Naive thymus-derived CD4-positive, alpha-beta T cell (primary cell): ENCODE data around the gene TRMT2A. TPM values are rescaled to one million over a fixed set of nuclear protein-coding genes. Genes with fewer than 3 reads are reported as not detected.

ENCODE experiments used
- ATAC-seq: fragments of 150-1000 bp; cut with Tn5 transposase; 2 replicates; pipeline ENCODE4 v1.10.0; 2021; ENCODE audit warnings: mild to moderate bottlenecking, moderate library complexity
- CTCF ChIA-PET: fragments of 350-600 bp; sonication (Branson Sonifier 250); formaldehyde crosslinking; loops from one replicate; lab custom pipeline; 2021; ENCODE audit warnings: antibody characterized with exemption; lab: Charles Lee
- POLR2A ChIA-PET: fragments of 350-600 bp; sonication (Branson Sonifier 250); formaldehyde crosslinking; loops from one replicate; lab custom pipeline; 2021; ENCODE audit warnings: antibody characterized with exemption, inconsistent platforms; lab: Charles Lee
- DNase-seq, 9 donors: peaks; one replicate each; pipeline versions ENCODE4 v3.0.0 to v3.0.0-alpha.2; 2020 to 2022; ENCODE audit warnings: mixed read lengths in 1 of 9
- H3K27ac ChIP-seq: one replicate; pipeline ENCODE4 v1.7.0; 2013; ENCODE audit warnings: mild to moderate bottlenecking, low read depth, low read length, moderate library complexity
- H3K27me3 ChIP-seq, 2 donors: one replicate each; pipeline ENCODE4 v1.7.0; 2013; ENCODE audit warnings: low read length in 2 of 2, mild to moderate bottlenecking in 2 of 2, moderate library complexity in 2 of 2; ENCODE audit not compliant: control insufficient read depth in 2 of 2, insufficient read depth in 2 of 2
- H3K36me3 ChIP-seq, 3 experiments: 1 replicate in 2 of 3; 2 replicates in 1 of 3; pipeline ENCODE4 v1.7.0; 2013; ENCODE audit warnings: low read length in 3 of 3, mild to moderate bottlenecking in 3 of 3, moderate library complexity in 1 of 3; ENCODE audit not compliant: insufficient read depth in 3 of 3, control insufficient read depth in 2 of 3
- H3K4me1 ChIP-seq, 2 donors: one replicate each; pipeline ENCODE4 v1.7.0; 2013; ENCODE audit warnings: low read length in 2 of 2, mild to moderate bottlenecking in 2 of 2, moderate library complexity in 1 of 2; ENCODE audit not compliant: control insufficient read depth in 2 of 2, insufficient read depth in 2 of 2
- H3K4me3 ChIP-seq: 2 replicates; pipeline ENCODE4 v1.7.0; 2013; ENCODE audit warnings: mild to moderate bottlenecking, low read length
- H3K9me3 ChIP-seq, 3 experiments: 1 replicate in 2 of 3; 2 replicates in 1 of 3; pipeline ENCODE4 v1.7.0; 2013; ENCODE audit warnings: low read length in 3 of 3; ENCODE audit not compliant: control insufficient read depth in 2 of 3
- H3K27ac Mint-ChIP-seq, 9 donors: one replicate each; pipeline ENCODE4 v1.8.0; 2020 to 2022; ENCODE audit warnings: mixed read lengths in 9 of 9, mild to moderate bottlenecking in 8 of 9, moderate library complexity in 5 of 9, inconsistent platforms in 2 of 9
- H3K27me3 Mint-ChIP-seq, 5 donors: one replicate each; pipeline ENCODE4 v1.8.0; 2021 to 2022; ENCODE audit warnings: mixed read lengths in 5 of 5, mild to moderate bottlenecking in 1 of 5
- H3K36me3 Mint-ChIP-seq, 5 donors: one replicate each; pipeline ENCODE4 v1.8.0; 2020 to 2022; ENCODE audit warnings: mixed read lengths in 5 of 5, mild to moderate bottlenecking in 3 of 5, inconsistent platforms in 1 of 5
- H3K4me1 Mint-ChIP-seq, 7 donors: one replicate each; pipeline ENCODE4 v1.8.0; 2020 to 2022; ENCODE audit warnings: mixed read lengths in 7 of 7, mild to moderate bottlenecking in 3 of 7, inconsistent platforms in 1 of 7
- H3K4me3 Mint-ChIP-seq, 10 donors: one replicate each; pipeline ENCODE4 v1.8.0; 2020 to 2022; ENCODE audit warnings: mild to moderate bottlenecking in 10 of 10, mixed read lengths in 10 of 10, moderate library complexity in 6 of 10, inconsistent platforms in 2 of 10
- H3K9me3 Mint-ChIP-seq, 11 donors: one replicate each; pipeline ENCODE4 v1.8.0; 2020 to 2022; ENCODE audit warnings: mixed read lengths in 11 of 11, mild to moderate bottlenecking in 4 of 11, inconsistent platforms in 1 of 11, moderate library complexity in 1 of 11
- intact Hi-C, 2 donors: fragments of 100-400 bp; cut with micrococcal nuclease; formaldehyde crosslinking; loops; one replicate each; pipeline ENCODE4 v1.15.1; 2023
- microRNA-seq: library from miRNA; unstranded; fragments of <30 nt; microRNA quantifications from one replicate; pipeline ENCODE4 v1.2.0, GENCODE V29; 2022; ENCODE audit warnings: borderline microRNAs expressed
- polyA plus RNA-seq, 2 donors: library from polyadenylated mRNA; unstranded; fragments of 300-500 nt; fragmentation: Illumina TruSeq; gene quantifications; one replicate each; pipeline ENCODE4 v1.2.3, GENCODE V29; 2021
- total RNA-seq, 6 experiments: library from RNA in 5 of 6; stranded (reverse) in 5 of 6; gene quantifications; 1 replicate in 5 of 6; 2 replicates in 1 of 6; pipeline ENCODE4 v1.2.3 and lab custom pipeline; 2021 to 2026

The TRMT2A gene
- total and polyA plus RNA-seq, 7 experiments from 2014 or later = 30.0 to 134 (median 94.7) TPM

- DNase-seq (no peak), ATAC-seq (no peak)
- H3K4me3 Mint-ChIP-seq = no peak overlapping the region
- intact Hi-C loops = no loop called here
- peaks cover 0 to 7% (median under 1%) of the 10 kb centered on the region in 7 donors for H3K4me1 Mint-ChIP-seq
- H3K9me3 Mint-ChIP-seq = no peaks in the 10 kb centered on the region
- Histone ChIP-seq H3K4me3 (no peak overlapping the region), H3K36me3 (peaks cover 0 to 49% (median 4%) of the 10 kb centered on the region in 3 experiments), H3K27me3 (no peaks in the 10 kb centered on the region), H3K4me1 (no peaks in the 10 kb centered on the region), H3K9me3 (no peaks in the 10 kb centered on the region), H3K27ac (no peak overlapping the region)
- CTCF ChIA-PET = interaction anchor here (0.6 kb wide), 1 partner anchor 907 kb away, joined by 3 read pairs; no protein-coding TSS in a partner anchor
- POLR2A ChIA-PET = no interaction called here
- H3K27ac Mint-ChIP-seq = no peak overlapping the region
- H3K27me3 Mint-ChIP-seq = no peaks in the 10 kb centered on the region
- H3K36me3 Mint-ChIP-seq = peaks cover 0 to 8% (median 2%) of the 10 kb centered on the region in 5 donors
Measured at GRCh38 chr22:20064140-20064480, 52.9 kb downstream of the TRMT2A start.

DNA sequence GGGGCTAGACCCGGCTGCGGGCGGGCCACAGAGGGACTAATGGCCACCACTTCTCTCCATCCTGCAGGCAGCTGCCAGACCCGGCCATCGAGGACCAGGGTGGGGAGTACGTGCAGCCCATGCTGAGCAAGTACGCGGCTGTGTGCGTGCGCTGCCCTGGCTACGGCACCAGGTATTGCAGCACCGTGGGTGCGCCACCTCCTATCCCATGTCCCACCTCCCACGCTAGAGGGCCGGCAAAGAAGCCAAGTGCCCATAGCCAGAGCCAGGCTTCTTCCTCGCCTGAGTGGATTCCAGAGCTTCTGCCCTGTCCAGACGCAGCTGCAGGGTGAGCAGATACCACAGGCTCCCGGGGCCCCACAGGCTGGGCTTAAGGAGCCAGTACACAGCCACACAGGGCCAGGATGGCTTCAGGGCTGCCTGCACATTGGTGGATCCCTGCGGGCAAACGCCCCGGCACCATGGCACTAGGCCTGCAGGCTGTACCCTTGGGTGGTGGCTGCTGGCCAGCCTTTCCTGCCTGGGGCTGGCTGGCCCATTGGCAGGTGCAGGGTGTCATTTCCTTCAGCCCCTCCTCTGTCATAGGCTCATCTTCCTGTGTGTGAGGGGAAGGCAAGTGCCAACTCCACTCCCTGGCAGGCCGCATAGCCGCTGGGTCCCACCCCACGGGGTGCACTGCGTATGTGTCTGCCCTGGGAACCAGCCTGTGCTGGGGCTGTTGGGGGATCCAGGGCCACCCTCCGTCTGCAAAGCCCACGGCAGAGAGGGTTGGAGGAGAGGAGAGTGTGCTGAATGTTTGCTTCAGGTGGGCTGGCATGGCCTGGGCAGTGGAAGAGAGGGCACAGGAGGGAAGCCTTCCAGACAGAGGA lies 53.5 kb downstream of the TRMT2A start:
- H3K27me3 Mint-ChIP-seq = no peaks in the 10 kb centered on the region
- no peaks in the 10 kb centered on the region for H3K9me3 Mint-ChIP-seq
- peak; percentile 16 for ATAC-seq
- H3K36me3 Mint-ChIP-seq = peaks cover 0 to 12% (median 7%) of the 10 kb centered on the region in 5 donors
- Histone ChIP-seq H3K4me1 (no peaks in the 10 kb centered on the region), H3K4me3 (no peak overlapping the region), H3K27ac (no peak overlapping the region), H3K9me3 (no peaks in the 10 kb centered on the region), H3K36me3 (peaks cover 0 to 55% (median 4%) of the 10 kb centered on the region in 3 experiments), H3K27me3 (no peaks in the 10 kb centered on the region)
- DNase-seq = no peak
- no peak overlapping the region for H3K4me3 Mint-ChIP-seq
- CTCF ChIA-PET = interaction anchor here (0.6 kb wide), 1 partner anchor 908 kb away, joined by 3 read pairs; no protein-coding TSS in a partner anchor
- POLR2A ChIA-PET = no interaction called here
- peaks cover 0 to 11% (median 0%) of the 10 kb centered on the region in 7 donors for H3K4me1 Mint-ChIP-seq
- H3K27ac Mint-ChIP-seq = peak overlapping the region in 1 of 9 donors; percentile 52
- intact Hi-C loops = no loop called here

GRCh38 chr22:20062766-20063083 lies 54.3 kb downstream of the TRMT2A start:
- Histone ChIP-seq H3K9me3 (no peaks in the 10 kb centered on the region), H3K4me3 (no peak overlapping the region), H3K27ac (no peak overlapping the region), H3K36me3 (peaks cover 0 to 60% (median 4%) of the 10 kb centered on the region in 3 experiments), H3K4me1 (no peaks in the 10 kb centered on the region), H3K27me3 (no peaks in the 10 kb centered on the region)
- ATAC-seq (no peak), DNase-seq (no peak)
- CTCF ChIA-PET = no interaction called here
- POLR2A ChIA-PET = no interaction called here
- no peak overlapping the region for H3K4me3 Mint-ChIP-seq
- H3K36me3 Mint-ChIP-seq = peaks cover 4 to 18% (median 9%) of the 10 kb centered on the region in 5 donors
- peaks cover 0 to 15% (median 6%) of the 10 kb centered on the region in 7 donors for H3K4me1 Mint-ChIP-seq
- no peaks in the 10 kb centered on the region for H3K9me3 Mint-ChIP-seq
- intact Hi-C loops = no loop called here
- no peak overlapping the region for H3K27ac Mint-ChIP-seq
- no peaks in the 10 kb centered on the region for H3K27me3 Mint-ChIP-seq

- ATAC-seq (no peak), DNase-seq (no peak)
- Histone ChIP-seq H3K27me3 (no peaks in the 10 kb centered on the region), H3K9me3 (no peaks in the 10 kb centered on the region), H3K4me1 (no peaks in the 10 kb centered on the region), H3K4me3 (no peak overlapping the region), H3K36me3 (peaks cover 0 to 65% (median 4%) of the 10 kb centered on the region in 3 experiments), H3K27ac (no peak overlapping the region)
- intact Hi-C loops = no loop called here
- Mint-ChIP-seq H3K27me3 (no peaks in the 10 kb centered on the region), H3K9me3 (no peaks in the 10 kb centered on the region), H3K36me3 (peaks cover 4 to 19% (median 9%) of the 10 kb centered on the region in 5 donors), H3K27ac (no peak overlapping the region), H3K4me1 (peaks cover 0 to 15% (median 6%) of the 10 kb centered on the region in 7 donors), H3K4me3 (no peak overlapping the region)
- ChIA-PET CTCF (no interaction called here), POLR2A (interaction anchor here (0.6 kb wide), 1 partner anchor 14 kb away, joined by 4 read pairs; no protein-coding TSS in a partner anchor)
Measured at GRCh38 chr22:20062043-20062765, 54.8 kb downstream of the TRMT2A start.

Small RNA genes within 50 kb of the gene (microRNA-seq; reads per million reads assigned to microRNA genes)
- gene MIR6816 = not detected

Other genes starting within 250 kb of the TRMT2A start
- gene COMT, start 175.5 kb downstream of the TRMT2A start, total RNA-seq = 10 to 100 TPM; 30.0 to 80.7 (median 36.7) TPM
- 100 to 1,000 TPM in 1 of 2 donors, 10 to 100 TPM in 1; 85.0 to 105 TPM for gene COMT, start 175.5 kb downstream of the TRMT2A start, polyA plus RNA-seq
- gene TXNRD2, start 175.4 kb downstream of the TRMT2A start, total RNA-seq = 10 to 100 TPM; 24.7 to 39.0 (median 36.7) TPM
- 10 to 100 TPM; 14.0 to 15.2 TPM for gene TXNRD2, start 175.4 kb downstream of the TRMT2A start, polyA plus RNA-seq
- gene ARVCF, start 100.4 kb downstream of the TRMT2A start, total RNA-seq = 1 to 10 TPM; 2.8 to 9.2 (median 5.8) TPM
- 1 to 10 TPM in 1 of 2 donors, under 1 TPM in 1; 0.74 to 1.7 TPM for gene ARVCF, start 100.4 kb downstream of the TRMT2A start, polyA plus RNA-seq
- 10 to 100 TPM; 21.3 to 43.1 (median 38.6) TPM for gene TANGO2, start 96.1 kb downstream of the TRMT2A start, total RNA-seq
- gene TANGO2, start 96.1 kb downstream of the TRMT2A start, polyA plus RNA-seq = 10 to 100 TPM; 20.0 to 41.3 TPM
- gene DGCR8, start 37.0 kb downstream of the TRMT2A start, total RNA-seq = 10 to 100 TPM; 33.4 to 63.6 (median 41.1) TPM
- gene DGCR8, start 37.0 kb downstream of the TRMT2A start, polyA plus RNA-seq = 1 to 10 TPM; 4.1 to 6.1 TPM
- gene RANBP1, start 1.1 kb downstream of the TRMT2A start, total RNA-seq = 100 to 1,000 TPM in 1 of 5 experiments, 10 to 100 TPM in 4; 50.4 to 224 (median 74.8) TPM
- gene RANBP1, start 1.1 kb downstream of the TRMT2A start, polyA plus RNA-seq = 10 to 100 TPM; 86.1 to 90.6 TPM
- gene ZDHHC8, start 14.6 kb upstream of the TRMT2A start, total RNA-seq = 10 to 100 TPM; 63.4 to 88.5 (median 79.2) TPM
- gene ZDHHC8, start 14.6 kb upstream of the TRMT2A start, polyA plus RNA-seq = 1 to 10 TPM in 1 of 2 donors, under 1 TPM in 1; 0.95 to 4.3 TPM
- gene CCDC188, start 33.8 kb upstream of the TRMT2A start, total RNA-seq = not detected
- not detected for gene CCDC188, start 33.8 kb upstream of the TRMT2A start, polyA plus RNA-seq
- gene RTN4R, start 151.1 kb upstream of the TRMT2A start, total RNA-seq = 1 to 10 TPM in 4 of 5 experiments, under 1 TPM in 1; 0.98 to 2.7 (median 1.8) TPM
- gene RTN4R, start 151.1 kb upstream of the TRMT2A start, polyA plus RNA-seq = 1 to 10 TPM; 2.2 to 2.9 TPM
- 10 to 100 TPM; 29.4 to 55.3 (median 43.7) TPM for gene DGCR6L, start 202.8 kb upstream of the TRMT2A start, total RNA-seq
- 100 to 1,000 TPM; 115 to 158 TPM for gene DGCR6L, start 202.8 kb upstream of the TRMT2A start, polyA plus RNA-seq